ENCODE results near the gene RARRES2.

RARRES2 gene

GRCh38 chr7:150376560-150376959, 35.1 kb upstream of the RARRES2 start:
- H3K4me3 ChIP-seq (ENCODE audit: low read depth, low read length), result no peak overlapping the region
- TF ChIP-seq CTCF (IDR thresholded peaks at IDR 0.05; ENCODE audit: low read depth, low read length), result no peak

GRCh38 chr7:150375662-150376521, 34.5 kb upstream of the RARRES2 start:
- H3K4me3 ChIP-seq (ENCODE audit: low read depth, low read length), result no peak overlapping the region
- no peak for TF ChIP-seq CTCF (IDR thresholded peaks at IDR 0.05; ENCODE audit: low read depth, low read length)

- H3K4me3 ChIP-seq (ENCODE audit: low read depth, low read length), result no peak overlapping the region
- TF ChIP-seq CTCF (IDR thresholded peaks at IDR 0.05; ENCODE audit: low read depth, low read length), result no peak
Measured at GRCh38 chr7:150374472-150374871, 33.0 kb upstream of the RARRES2 start.

- no peak for TF ChIP-seq CTCF (IDR thresholded peaks at IDR 0.05; ENCODE audit: low read depth, low read length)
- no peak overlapping the region for H3K4me3 ChIP-seq (ENCODE audit: low read depth, low read length)
Measured at GRCh38 chr7:150374026-150374425, 32.6 kb upstream of the RARRES2 start.

- no peak for TF ChIP-seq CTCF (IDR thresholded peaks at IDR 0.05; ENCODE audit: low read depth, low read length)
- H3K4me3 ChIP-seq (ENCODE audit: low read depth, low read length), result no peak overlapping the region
Measured at GRCh38 chr7:150373049-150373801, 31.8 kb upstream of the RARRES2 start.

- no peak overlapping the region for H3K4me3 ChIP-seq (ENCODE audit: low read depth, low read length)
- TF ChIP-seq CTCF (IDR thresholded peaks at IDR 0.05; ENCODE audit: low read depth, low read length), result no peak
Measured at GRCh38 chr7:150372271-150373048, 31.0 kb upstream of the RARRES2 start.

Data from WI38 (cell line).